DMS53 treated with DMSO at 0.1 percent for 48 hours (cell line): ENCODE results near the gene CCDC201.
"Not testable (repeated sequence)": the region's sequence is repeated elsewhere in the genome, so short reads cannot be mapped to it uniquely, and the experiment has no call there.

Source experiments
- DNase-seq: peaks from one replicate; lab custom pipeline; 2025; ENCODE audit not compliant: unreplicated experiment; lab: John Stamatoyannopoulos, UW

Gene CCDC201

DNA sequence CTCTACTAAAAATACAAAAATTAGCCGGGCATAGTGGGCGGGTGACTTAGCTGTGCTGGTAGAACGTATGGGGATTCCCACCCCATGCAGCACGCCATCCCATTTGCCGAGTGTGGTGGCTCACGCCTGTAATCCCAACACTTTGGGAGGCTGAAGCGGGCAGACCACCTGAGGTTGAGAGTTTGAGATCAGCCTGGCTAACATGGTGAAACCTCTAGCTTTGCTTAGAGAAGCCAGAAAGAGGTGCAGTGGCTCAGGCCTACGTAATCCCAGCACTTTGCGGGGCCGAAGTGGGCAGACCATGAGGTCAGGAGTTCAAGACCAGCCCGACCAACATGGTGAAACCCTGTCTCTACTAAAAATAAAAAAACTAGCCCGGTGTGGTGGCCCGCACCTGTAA is 45.2 kb downstream of the CCDC201 start:
- not testable (repeated sequence) for DNase-seq

DNA sequence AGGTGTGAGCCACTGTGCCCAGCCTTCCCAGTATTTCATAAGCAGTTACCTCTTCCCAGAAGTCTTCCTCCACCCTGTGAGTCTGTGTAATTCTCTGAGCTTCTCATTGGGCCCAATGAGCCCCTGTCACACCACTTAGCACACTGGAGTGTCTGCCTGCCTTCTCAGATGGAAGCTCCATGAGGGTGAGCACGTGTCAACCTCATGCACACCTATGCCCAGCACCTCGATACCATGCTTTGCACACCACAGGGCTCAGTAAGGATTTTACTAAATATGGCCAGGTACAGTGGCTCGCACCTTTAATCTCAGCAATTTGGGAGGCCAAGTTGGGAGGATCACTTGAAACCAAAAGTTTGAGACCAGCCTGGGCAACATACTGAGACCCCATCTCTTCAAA is 46.3 kb downstream of the CCDC201 start:
- DNase-seq, result not testable (repeated sequence)

DNA sequence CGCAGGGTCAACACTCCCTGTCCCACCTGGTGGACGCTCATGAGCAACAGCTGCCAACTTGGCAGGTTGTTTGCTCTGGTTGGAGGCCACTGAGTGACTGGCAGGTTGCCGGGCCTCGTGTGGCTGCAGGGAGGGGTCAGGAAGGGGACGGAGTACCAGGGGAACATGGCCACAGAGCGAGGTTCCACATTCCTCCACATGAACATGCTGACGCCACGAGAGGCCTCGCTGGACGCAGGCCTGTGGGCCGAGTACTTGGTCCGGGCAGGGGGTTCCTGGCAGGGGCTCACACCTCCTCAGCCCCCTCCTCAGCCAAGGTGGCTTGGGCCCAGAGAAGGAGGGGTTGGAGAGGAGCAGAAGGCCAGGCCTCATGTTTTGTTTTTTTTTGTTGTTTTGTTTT is 54.1 kb downstream of the CCDC201 start:
- DNase-seq, result not testable (repeated sequence)

DNA sequence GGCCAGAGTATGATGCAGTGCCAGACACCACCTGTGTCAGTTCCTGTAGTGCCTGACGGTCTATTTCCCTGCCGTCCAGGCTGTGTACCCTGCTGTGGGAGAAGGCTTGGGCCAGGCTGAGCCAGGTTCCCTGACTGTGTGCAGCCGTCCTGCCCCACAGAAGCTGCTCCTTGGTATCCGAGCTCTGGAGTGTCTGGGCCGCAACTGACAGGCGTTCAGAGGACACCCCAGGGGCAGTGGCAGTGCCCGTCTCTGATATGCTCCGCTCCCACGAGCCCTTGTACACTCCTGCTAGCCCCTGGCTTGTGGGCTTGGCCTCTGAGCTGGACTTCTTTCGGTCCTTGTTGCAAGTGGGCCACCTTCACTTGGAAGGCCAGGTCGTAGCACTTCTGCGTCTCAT is 55.0 kb downstream of the CCDC201 start:
- DNase-seq, result not testable (repeated sequence)

DNA sequence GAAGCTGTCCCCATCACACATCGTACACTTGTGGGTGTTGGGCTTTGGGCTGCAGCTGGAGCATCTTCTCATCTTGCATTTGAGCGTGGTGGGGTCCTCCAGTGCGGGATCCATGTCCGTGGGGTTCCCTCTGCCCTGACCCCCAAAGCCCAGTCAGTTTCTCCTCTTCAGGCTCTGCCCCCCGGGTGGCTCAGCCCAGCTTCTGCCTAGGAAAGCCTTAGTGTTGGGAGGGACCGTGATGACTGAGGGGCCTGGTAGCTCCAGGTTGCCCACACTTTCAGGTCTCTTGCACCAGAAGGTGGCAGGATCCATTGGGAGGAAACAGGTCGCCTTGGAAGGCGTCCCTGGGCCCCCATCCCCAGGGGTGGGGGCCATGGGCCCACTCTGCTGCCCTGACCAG is 55.9 kb downstream of the CCDC201 start:
- not testable (repeated sequence) for DNase-seq

DNA sequence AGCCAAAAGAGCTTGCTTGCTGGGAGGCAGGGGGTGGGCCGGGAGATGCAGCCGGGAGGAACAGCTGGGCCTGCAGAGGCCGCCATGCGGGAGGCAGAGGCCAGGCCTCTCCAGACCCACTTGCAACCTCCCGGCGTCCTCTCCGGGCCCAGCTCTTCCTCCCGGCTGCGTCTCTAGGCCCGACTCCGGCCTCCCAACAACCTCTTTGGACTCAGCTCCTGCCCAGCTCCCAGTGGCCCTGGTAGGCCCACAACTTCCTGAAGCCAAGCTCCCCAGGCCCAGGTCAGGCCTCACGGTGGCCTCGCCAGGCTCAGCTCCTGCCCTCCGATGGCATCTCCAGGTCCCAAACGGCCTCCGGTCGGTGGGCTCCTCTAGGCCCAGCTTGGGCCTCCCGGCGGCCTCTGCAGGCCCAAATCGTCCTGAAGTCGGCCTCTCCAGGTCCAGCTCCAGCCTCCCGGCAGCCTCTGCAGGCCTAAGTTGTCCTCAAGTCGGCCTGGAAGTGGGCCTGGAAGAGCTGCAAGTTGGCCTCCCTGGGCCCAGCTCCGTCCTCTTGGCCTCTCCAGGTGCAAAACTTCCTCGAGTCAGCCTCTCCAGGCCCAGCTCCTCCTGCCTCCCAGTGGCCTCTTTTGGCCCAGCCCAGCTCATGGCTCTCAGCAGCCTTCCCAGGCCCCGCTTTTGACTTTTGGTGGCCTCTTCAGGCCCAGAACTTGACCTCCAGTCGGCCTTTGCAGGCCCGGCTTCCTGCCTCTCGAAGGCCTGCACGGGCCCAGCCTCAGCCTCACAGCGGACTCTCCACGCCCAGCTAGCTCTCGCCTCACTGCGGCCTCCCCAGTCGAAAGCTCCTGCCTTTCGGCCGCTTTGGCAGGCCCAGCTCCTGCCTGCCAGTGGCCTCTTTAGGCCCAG is 58.4 kb downstream of the CCDC201 start:
- not testable (repeated sequence) for DNase-seq

DNA sequence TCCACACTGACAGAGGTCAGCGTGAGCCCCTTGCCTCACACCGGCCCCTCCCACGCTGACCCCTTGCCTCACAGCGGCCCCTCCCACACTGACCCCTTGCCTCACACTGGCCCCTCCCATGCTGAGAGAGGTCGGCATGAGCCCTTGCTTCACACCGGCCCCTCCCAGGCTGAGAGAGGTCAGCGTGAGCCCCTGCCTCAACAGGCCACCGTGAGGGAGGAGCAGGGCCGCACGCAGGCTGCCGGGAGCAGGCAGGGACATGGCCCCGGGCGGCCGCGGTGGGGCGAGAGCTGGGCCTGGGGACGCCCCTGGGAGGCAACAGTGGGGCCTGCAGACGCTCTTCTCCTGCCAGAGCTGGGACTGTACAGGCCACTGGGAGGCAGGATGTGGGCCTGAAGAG is 59.1 kb downstream of the CCDC201 start:
- not testable (repeated sequence) for DNase-seq

DNA sequence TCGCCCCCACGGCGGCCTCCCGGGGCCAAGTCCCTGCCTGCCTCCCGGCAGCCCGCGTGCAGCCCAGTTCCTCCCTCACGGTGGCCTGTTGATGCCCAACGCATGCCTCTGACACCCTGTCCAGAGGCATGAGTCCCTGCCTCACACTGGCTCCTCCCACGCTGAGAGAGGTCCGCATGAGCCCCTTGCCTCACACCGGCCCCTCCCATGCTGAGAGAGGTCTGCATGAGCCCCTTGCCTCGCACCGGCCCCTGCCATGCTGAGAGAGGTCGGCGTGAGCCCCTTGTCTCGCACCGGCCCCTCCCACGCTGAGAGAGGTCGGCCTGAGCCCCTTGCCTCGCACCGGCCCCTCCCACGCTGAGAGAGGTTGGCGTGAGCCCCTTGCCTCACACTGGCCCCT is 59.9 kb downstream of the CCDC201 start:
- DNase-seq, result no peak

DNA sequence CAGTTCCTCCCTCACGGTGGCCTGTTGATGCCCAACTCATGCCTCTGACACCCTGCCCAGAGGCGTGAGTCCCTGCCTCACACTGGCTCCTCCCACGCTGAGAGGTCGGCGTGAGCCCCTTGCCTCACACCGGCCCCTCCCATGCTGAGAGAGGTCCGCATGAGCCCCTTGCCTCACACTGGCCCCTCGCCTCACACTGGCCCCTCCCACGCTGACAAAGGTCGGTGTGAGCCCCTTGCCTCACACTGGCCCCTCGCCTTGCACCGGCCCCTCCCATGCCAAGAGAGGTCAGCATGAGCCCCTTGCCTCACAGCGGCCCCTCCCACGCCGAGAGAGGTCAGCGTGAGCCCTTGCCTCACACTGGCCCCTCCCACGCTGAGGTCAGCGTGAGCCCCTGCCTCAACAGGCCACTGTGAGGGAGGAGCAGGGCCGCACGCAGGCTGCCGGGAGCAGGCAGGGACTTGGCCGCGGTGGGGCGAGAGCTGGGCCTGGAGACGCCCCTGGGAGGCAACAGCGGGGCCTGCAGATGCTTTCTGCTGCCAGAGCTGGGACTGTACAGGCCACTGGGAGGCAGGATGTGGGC is 61.1 kb downstream of the CCDC201 start:
- not testable (repeated sequence) for DNase-seq

DNA sequence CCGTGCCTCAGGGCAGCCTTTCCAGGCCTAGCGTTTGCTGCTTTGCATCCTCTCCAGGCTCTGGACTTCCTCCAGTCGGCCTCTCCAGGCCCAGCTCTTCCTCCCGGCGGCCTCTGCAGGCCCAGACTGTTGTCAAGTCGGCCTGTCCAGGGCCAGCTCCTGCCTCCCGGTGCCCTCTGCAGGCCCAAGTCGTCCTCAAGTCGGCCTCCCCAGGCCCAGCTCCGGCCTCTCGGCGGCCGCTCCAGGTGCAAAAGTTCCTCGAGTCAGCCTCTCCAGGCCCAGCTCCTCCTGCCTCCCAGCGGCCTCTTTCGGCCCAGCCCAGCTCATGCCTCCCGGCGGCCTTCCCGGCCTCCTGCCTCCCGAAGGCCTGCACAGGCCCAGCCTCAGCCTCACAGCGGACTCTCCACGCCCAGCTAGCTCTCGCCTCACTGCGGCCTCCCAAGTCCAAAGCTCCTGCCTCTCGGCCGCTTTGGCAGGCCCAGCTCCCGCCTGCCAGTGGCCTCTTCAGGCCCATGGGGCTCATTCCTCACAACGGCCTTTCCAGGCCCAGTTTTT is 62.4 kb downstream of the CCDC201 start:
- DNase-seq, result not testable (repeated sequence)
